Activated CD4-positive, alpha-beta T cell treated with anti-CD3 and anti-CD28 coated beads, Interleukin-2, Interleukin-6, amounts not matched to agents 100 ng/mL and 50 ng/mL, durations not matched to agents 16 hours and 8 hours (primary cell): Measurements from ENCODE around the gene GRIA1.
"Not testable (repeated sequence)": the region's sequence is repeated elsewhere in the genome, so short reads cannot be mapped to it uniquely, and the experiment has no call there.

Experiments used
- DNase-seq: peaks from one replicate; pipeline ENCODE4 v3.0.0-alpha.2; 2020

Gene GRIA1

DNA sequence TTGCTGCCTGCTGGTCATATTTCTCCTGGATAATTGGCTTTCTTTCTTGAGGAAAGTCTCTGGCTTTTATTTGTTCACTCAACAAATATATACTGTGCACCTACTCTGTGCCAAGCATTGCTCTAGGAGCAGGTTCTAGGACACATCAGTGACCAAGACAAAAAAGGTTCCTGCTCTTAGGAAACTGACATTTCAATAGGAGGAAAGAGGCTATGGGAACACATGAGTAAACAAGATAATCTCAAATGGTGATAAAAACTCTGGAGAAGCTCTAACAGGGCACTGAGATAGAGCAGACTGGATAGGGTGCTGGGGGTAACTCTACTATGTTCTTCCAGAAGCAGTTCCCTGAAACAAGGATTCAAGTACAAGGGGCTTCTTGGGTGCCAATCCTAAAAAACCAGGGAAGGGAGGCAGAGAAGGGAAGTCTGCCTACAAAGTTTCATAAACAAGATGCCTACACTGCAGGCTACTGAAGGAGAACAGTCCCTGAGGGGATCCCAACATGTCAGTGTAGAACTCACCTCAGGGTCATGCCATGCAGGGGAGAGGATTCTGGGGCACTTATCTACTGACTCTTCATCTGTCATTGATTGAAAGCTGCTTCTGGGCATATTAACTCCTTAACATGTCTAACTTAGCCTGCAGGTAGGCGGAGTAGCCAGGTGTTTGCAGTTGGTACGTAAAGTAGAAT, 181.3 kb downstream of the GRIA1 start:
- DNase-seq, result no peak

GRCh38 chr5:153672347-153673090, 182.0 kb downstream of the GRIA1 start:
- no peak for DNase-seq

GRCh38 chr5:153674356-153674755, 183.9 kb downstream of the GRIA1 start:
- DNase-seq, result no peak

- no peak for DNase-seq
These were observed 185.9 kb downstream of the GRIA1 start for GRCh38 chr5:153676406-153676805.

GRCh38 chr5:153676821-153677220, 186.4 kb downstream of the GRIA1 start:
- DNase-seq, result no peak

- no peak for DNase-seq
These were observed 188.3 kb downstream of the GRIA1 start for GRCh38 chr5:153678617-153679329.

DNA sequence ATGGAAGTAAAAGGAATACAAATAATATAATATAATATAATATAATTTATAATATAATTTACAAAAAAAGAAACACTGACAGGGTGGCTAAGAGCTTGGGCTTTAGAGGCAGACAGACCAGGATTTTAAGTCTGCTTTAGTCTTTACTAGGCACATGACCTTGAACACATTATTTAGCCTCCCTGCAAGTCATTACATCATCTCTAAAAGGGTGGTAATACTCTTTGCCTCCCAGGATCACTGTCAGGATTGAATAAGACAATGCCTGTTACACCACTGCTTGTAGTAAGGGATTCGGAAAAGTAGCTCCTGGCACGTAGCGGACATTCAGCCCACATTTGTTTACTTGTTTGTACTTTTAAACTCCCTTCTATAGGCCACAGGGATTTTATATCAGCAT, 199.8 kb downstream of the GRIA1 start:
- DNase-seq, result no peak

GRCh38 chr5:153696256-153696655, 205.8 kb downstream of the GRIA1 start:
- no peak for DNase-seq

DNA sequence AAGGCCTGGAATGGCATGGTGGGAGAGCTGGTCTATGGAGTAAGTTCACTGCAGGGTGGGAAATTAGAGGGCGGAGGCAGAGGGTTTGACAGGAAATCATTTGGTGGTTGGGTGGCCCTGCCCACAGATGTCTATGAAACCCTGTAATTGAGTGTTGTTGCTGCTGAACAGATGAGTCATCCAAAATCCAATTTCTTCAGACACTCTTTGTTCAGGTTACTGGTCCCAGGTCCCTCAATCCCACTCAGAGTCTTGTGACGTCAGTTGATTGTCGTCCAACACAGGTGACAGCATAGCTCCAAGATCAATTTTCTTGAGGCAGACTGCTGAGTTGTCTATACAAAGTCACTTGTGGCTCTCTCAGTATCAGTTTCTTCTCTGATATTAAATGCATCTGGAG, 208.6 kb downstream of the GRIA1 start:
- no peak for DNase-seq

DNA sequence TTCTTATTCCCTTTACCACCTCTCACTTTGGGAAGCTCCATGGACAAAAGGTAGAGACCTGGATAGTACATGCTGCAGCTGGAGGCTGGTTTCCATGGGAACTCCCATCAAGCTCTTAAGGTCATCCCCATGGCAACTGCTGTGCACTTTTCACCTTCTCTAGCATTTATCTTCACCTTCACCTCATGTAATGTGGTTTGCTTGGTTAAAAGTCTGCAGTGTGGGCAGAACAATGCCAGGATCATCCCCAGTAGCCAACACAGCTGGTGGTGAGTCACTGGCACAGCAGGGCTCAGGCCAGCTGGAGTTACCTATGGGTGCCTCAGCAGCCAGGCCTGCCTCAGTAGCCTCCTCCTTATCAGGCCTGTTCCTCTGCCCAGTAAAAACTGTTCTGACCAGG, 210.5 kb downstream of the GRIA1 start:
- no peak for DNase-seq

DNA sequence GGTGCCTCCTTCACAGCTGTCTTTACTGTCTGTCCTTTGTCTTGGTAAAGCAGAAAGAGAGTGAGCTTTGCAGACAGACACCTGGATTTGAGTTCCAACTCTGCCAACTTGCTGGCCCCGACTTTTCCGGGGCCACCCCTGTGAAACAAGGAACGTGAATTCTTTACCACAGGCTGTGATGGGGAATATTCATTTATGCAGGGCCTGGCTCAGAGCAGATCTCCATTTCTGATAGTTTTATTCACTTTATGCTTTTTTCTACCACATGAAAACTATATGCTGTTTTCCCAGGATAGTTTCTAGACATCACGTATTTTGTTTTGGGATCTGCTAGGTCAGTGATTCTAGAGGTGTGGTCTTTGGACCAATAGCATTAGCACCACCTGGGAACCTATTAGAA, 211.8 kb downstream of the GRIA1 start:
- no peak for DNase-seq

DNA sequence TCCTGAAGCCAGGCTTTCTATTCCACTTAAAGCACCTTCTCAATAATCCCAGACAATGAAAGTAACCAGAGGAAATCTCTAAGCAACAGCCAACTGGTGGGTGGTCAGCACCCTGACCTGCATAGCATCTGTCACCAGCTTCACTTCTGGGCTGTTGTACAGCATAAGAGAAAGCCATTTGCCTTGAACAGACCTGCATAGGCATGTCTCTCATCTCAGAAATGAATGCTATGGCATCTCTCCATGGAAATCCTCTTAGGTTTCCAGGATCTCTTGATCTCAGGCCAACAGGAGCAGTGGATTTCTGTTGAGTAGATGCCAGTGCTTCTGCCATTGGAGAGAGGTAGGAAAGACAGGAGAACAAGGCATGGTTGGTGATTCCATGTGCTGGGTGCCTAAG, 213.6 kb downstream of the GRIA1 start:
- DNase-seq, result no peak

- no peak for DNase-seq
These were observed 217.2 kb downstream of the GRIA1 start for GRCh38 chr5:153707626-153708025.

DNA sequence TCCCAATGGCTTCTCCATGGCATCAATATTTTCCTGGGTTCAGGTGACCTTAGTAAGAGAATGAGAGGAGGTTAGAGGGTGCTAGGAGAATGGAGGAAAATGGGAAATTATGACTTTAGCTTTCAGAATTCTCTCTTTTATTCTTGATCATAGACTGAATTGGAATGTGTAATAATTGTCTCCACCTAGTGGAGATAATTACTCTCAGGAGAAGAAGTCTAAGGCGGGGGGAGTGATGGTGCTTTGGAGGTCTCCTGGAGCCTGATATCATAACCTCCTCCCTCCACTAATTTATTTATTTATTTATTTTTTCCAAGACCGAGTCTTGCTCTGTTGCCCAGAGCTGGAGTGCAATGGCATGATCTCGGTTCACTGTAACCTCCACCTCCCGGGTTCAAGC, 221.3 kb downstream of the GRIA1 start:
- DNase-seq, result no peak

DNA sequence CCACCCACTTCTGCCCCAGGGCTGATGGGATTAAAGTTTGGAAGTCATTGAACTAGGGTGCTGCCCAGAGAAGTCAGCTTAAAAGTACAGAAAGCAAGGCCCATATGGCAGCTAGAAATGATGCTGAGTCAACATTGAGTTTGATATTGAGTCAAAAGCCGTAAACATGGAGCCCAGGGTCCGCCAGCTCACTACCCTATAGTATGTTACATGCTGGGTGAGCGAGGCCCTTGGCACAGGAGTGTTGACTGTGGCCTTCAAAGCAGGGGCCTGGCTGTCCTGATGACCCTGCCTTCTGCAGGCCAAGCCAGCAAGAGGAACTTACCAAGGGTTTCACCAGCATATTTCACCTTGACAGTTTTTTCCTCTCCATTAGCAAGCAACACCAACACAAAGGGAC, 222.5 kb downstream of the GRIA1 start:
- DNase-seq, result no peak

DNA sequence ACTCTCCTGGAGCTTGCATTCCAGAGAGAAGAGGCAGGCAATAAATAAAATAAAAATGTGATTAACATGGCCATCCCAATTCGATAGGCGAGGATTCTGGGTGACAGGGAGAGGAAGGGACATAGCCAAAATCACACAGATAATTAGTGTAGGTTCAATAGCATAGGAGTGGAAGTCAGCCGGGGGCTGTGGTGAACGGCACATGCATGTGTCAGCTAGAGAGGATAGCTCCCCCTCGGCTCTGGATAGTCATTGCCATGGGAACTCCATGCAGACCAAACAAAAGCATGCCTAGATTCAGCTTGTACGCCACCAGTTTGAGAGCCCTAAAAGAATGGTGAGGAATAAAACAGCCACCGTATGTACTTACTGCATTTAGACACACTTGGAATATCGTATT, 223.5 kb downstream of the GRIA1 start:
- DNase-seq, result no peak

- no peak for DNase-seq
These were observed 224.3 kb downstream of the GRIA1 start for GRCh38 chr5:153714798-153715197.

DNA sequence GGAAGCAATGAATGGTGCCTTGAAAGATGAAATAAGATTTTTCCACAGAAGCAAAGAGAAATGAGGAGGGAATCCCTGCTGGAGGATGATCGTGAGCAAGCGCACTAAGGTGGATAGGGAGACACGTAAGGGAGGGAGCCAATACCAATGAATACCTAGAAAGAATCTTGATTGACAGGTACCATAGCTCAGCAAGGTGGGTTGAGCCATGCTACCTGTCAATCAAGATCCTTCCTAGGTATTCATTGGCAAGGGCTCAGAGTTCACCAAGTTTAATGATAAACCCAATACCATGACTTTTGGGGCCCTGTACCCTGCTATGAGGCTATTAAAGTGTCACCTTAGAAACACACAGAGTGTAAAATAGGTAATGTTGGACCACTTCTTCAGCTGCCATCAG, 226.8 kb downstream of the GRIA1 start:
- DNase-seq, result no peak

DNA sequence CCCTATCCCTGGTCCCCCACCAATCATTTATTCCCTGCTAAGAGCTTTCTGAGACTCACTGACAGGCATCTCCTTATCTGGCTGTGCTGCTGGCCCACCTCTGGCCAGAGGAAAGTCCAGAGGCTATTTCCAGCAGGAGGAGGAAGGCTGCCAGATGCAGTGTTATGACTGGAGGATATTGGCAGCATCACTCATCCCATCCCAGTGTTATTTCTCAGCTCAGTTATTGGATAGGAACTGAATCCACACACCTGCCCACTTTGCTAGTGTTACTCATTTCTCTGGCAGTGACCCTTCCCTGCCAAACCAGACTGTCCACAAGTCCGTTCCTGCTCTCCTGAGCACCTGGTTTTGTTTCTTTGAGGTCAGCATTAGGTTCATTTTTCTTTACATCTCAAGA, 228.2 kb downstream of the GRIA1 start:
- DNase-seq, result no peak

DNA sequence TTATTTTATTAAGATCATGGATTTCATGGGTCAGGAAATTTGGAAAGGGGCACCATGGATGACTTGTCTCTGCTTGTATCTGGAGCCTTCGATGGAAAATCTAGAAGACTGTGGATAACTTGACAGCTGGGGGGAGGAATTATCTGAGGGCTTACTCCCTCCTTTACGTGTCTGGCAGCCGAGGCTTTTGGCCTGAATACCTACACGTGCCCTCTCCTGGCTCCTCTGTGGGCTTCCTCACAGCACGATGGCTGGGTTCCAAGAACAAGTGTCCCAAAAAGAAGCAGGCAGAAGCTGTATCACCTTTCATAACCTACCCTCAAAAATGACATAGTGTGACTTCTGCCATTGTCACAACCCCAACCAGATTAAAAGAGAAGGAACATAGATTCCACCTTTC, 228.9 kb downstream of the GRIA1 start:
- no peak for DNase-seq

DNA sequence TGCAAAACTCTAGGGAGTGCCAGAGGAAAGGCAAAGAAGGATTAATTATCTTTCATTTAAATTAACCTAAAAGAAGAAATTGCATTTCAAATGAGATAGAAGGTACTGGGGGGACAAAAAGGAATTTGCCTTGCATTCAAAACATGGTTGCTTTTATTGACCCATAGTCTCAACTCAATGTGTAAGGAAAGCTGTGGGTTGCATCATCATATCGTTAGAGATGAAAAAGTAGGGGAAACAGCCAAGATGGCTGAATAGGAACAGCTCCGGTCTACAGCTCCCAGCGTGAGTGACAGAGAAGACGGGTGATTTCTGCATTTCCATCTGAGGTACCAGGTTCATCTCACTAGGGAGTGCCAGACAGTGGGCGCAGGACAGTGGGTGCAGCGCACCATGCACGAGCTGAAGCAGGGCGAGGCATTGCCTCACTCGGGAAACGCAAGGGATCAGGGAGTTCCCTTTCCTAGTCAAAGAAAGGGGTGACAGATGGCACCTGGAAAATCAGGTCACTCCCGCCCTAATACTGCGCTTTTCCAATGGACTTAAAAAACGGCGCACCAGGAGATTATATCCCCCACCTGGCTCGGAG, 232.6 kb downstream of the GRIA1 start:
- DNase-seq, result not testable (repeated sequence)

DNA sequence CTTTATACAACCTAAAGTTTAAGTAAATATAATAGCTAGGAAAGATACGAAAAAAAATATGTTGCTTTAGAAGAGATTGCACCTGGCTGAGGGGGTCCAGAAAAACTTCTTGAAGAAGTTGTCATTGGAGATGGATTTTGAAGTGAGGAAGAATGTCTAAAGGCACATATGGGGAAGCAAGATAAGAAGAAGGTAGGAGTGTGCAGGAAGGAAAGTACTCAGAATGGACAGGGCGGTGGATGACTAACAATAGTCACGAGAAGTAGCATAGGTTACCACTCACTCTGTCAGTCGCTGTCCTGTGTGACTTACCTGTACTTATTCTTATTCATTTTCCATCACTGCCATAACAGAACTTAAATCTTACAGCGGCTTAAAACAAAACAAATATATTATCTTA, 251.6 kb downstream of the GRIA1 start:
- DNase-seq, result no peak

DNA sequence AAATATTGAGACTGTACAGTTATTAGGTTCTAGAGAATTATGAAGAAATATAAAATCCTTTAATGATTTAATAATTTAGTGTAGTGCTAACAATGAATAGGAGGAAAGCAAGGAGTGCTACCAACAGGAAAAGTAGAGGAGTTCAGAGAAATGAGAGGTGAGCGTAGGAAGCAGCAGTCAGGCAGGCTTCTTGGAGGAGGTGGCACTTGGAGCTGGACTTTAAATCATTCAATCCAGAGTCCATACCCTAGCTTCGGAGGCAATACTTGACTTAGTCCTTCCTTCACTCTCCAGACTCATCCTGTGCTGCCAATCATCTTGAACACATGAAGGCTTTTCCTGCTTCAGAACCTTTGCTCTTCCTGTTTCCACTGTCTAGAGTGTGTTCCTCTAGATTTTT, 254.3 kb downstream of the GRIA1 start:
- no peak for DNase-seq
